CD4-positive, alpha-beta memory T cell (primary cell): ENCODE results near the gene ITGA1. TPM values are rescaled to one million over a fixed set of nuclear protein-coding genes. Genes with fewer than 3 reads are reported as not detected.
A peak's percentile ranks its signal among the peaks of the same experiment; 100 is the strongest.

Source experiments
- CTCF ChIA-PET: fragments of 350-600 bp; sonication (Branson Sonifier 250); formaldehyde crosslinking; loops from one replicate; lab custom pipeline; 2021; ENCODE audit warnings: inconsistent platforms; ENCODE audit not compliant: partially characterized antibody; lab: Charles Lee
- POLR2A ChIA-PET: fragments of 350-600 bp; sonication (Branson Sonifier 250); formaldehyde crosslinking; loops from one replicate; lab custom pipeline; 2021; ENCODE audit not compliant: partially characterized antibody; lab: Charles Lee
- DNase-seq, 5 donors: peaks; one replicate each; pipeline versions ENCODE4 v3.0.0 to v3.0.0-alpha.2; 2020 to 2022; ENCODE audit warnings: mixed read lengths in 1 of 5
- H3K27ac ChIP-seq: one replicate; pipeline ENCODE4 v1.7.0; 2013; ENCODE audit warnings: low read depth, low read length
- H3K27me3 ChIP-seq: 2 replicates; pipeline ENCODE4 v1.7.0; 2013; ENCODE audit warnings: mild to moderate bottlenecking, low read length, moderate library complexity; ENCODE audit not compliant: insufficient read depth
- H3K36me3 ChIP-seq: 2 replicates; pipeline ENCODE4 v1.7.0; 2013; ENCODE audit warnings: mild to moderate bottlenecking, low read length, moderate library complexity; ENCODE audit not compliant: insufficient read depth
- H3K4me1 ChIP-seq: 2 replicates; pipeline ENCODE4 v1.7.0; 2013; ENCODE audit warnings: mild to moderate bottlenecking, low read length, moderate library complexity; ENCODE audit not compliant: insufficient read depth
- H3K4me3 ChIP-seq, 2 donors: one replicate each; pipeline ENCODE4 v1.7.0; 2013; ENCODE audit warnings: low read length in 2 of 2, mild to moderate bottlenecking in 1 of 2
- H3K9me3 ChIP-seq, 2 donors: one replicate each; pipeline ENCODE4 v1.7.0; 2013; ENCODE audit warnings: low read length in 2 of 2, control low read depth in 1 of 2; ENCODE audit not compliant: control insufficient read depth in 1 of 2
- H3K27ac Mint-ChIP-seq, 7 donors: one replicate each; pipeline ENCODE4 v1.8.0; 2020 to 2021; ENCODE audit warnings: mixed read lengths in 7 of 7, mild to moderate bottlenecking in 6 of 7, inconsistent platforms in 3 of 7, moderate library complexity in 3 of 7
- H3K27me3 Mint-ChIP-seq, 2 donors: one replicate each; pipeline ENCODE4 v1.8.0; 2020 to 2021; ENCODE audit warnings: mixed read lengths in 2 of 2
- H3K36me3 Mint-ChIP-seq, 2 donors: one replicate each; pipeline ENCODE4 v1.8.0; 2020 to 2021; ENCODE audit warnings: mixed read lengths in 2 of 2, inconsistent platforms in 1 of 2, mild to moderate bottlenecking in 1 of 2
- H3K4me1 Mint-ChIP-seq, 4 donors: one replicate each; pipeline ENCODE4 v1.8.0; 2020 to 2021; ENCODE audit warnings: mixed read lengths in 4 of 4, mild to moderate bottlenecking in 1 of 4
- H3K4me3 Mint-ChIP-seq, 8 donors: one replicate each; pipeline ENCODE4 v1.8.0; 2020 to 2021; ENCODE audit warnings: mixed read lengths in 8 of 8, mild to moderate bottlenecking in 7 of 8, moderate library complexity in 6 of 8, inconsistent platforms in 3 of 8
- H3K9me3 Mint-ChIP-seq, 8 donors: one replicate each; pipeline ENCODE4 v1.8.0; 2020 to 2021; ENCODE audit warnings: mixed read lengths in 8 of 8, mild to moderate bottlenecking in 5 of 8, inconsistent platforms in 3 of 8, moderate library complexity in 1 of 8
- intact Hi-C: fragments of 100-400 bp; cut with micrococcal nuclease; formaldehyde crosslinking; loops from one replicate; pipeline ENCODE4 v1.15.1; 2023
- polyA plus RNA-seq, 2 donors: library from polyadenylated mRNA; unstranded; fragments of 300-500 nt; fragmentation: Illumina TruSeq; gene quantifications; one replicate each; pipeline ENCODE4 v1.2.3, GENCODE V29; 2021
- total RNA-seq, 2 experiments: library from RNA; stranded (reverse); gene quantifications; one replicate each; pipeline ENCODE4 v1.2.3, GENCODE V29; 2021

ITGA1 gene
- total and polyA plus RNA-seq, 4 experiments from 2014 or later, result 1.9 to 5.8 (median 4.8) TPM

GRCh38 chr5:52869391-52869790 lies 81.7 kb downstream of the ITGA1 start:
- Histone ChIP-seq H3K36me3 (no peaks in the 10 kb centered on the region), H3K4me3 (no peak overlapping the region), H3K9me3 (no peaks in the 10 kb centered on the region), H3K27ac (no peak overlapping the region), H3K4me1 (no peaks in the 10 kb centered on the region), H3K27me3 (no peaks in the 10 kb centered on the region)
- Mint-ChIP-seq H3K4me3 (no peak overlapping the region), H3K9me3 (no peaks in the 10 kb centered on the region), H3K27ac (no peak overlapping the region), H3K4me1 (no peaks in the 10 kb centered on the region), H3K27me3 (peaks cover 1% of the 10 kb centered on the region in 2 donors), H3K36me3 (no peaks in the 10 kb centered on the region)
- DNase-seq, result no peak
- ChIA-PET POLR2A (no interaction called here), CTCF (no interaction called here)
- intact Hi-C loops, result no loop called here

GRCh38 chr5:52870448-52870847 lies 82.7 kb downstream of the ITGA1 start:
- H3K9me3 Mint-ChIP-seq, result no peaks in the 10 kb centered on the region
- ChIA-PET POLR2A (no interaction called here), CTCF (no interaction called here)
- Histone ChIP-seq H3K9me3 (no peaks in the 10 kb centered on the region), H3K4me3 (no peak overlapping the region), H3K27ac (no peak overlapping the region), H3K27me3 (no peaks in the 10 kb centered on the region), H3K36me3 (no peaks in the 10 kb centered on the region), H3K4me1 (no peaks in the 10 kb centered on the region)
- no peaks in the 10 kb centered on the region for H3K4me1 Mint-ChIP-seq
- H3K27ac Mint-ChIP-seq, result no peak overlapping the region
- no peaks in the 10 kb centered on the region for H3K36me3 Mint-ChIP-seq
- H3K4me3 Mint-ChIP-seq, result no peak overlapping the region
- intact Hi-C loops, result no loop called here
- peaks cover 1 to 2% of the 10 kb centered on the region in 2 donors for H3K27me3 Mint-ChIP-seq
- DNase-seq, result no peak

GRCh38 chr5:52875827-52876226 lies 88.1 kb downstream of the ITGA1 start:
- Mint-ChIP-seq H3K4me1 (peaks cover 0 to 2% (median 0%) of the 10 kb centered on the region in 4 donors), H3K36me3 (no peaks in the 10 kb centered on the region), H3K9me3 (no peaks in the 10 kb centered on the region), H3K27ac (no peak overlapping the region), H3K27me3 (peaks cover 3 to 5% of the 10 kb centered on the region in 2 donors), H3K4me3 (no peak overlapping the region)
- no peaks in the 10 kb centered on the region for H3K4me1 ChIP-seq
- intact Hi-C loops, result no loop called here
- H3K27me3 ChIP-seq, result no peaks in the 10 kb centered on the region
- POLR2A ChIA-PET, result no interaction called here
- CTCF ChIA-PET, result interaction anchor here (1.4 kb wide), 1 partner anchor 40 kb away, joined by 3 read pairs; no protein-coding TSS in a partner anchor
- no peaks in the 10 kb centered on the region for H3K9me3 ChIP-seq
- H3K36me3 ChIP-seq, result no peaks in the 10 kb centered on the region
- H3K4me3 ChIP-seq, result no peak overlapping the region
- no peak for DNase-seq
- no peak overlapping the region for H3K27ac ChIP-seq

GRCh38 chr5:52876456-52876855 lies 88.7 kb downstream of the ITGA1 start:
- no peaks in the 10 kb centered on the region for H3K9me3 ChIP-seq
- ChIA-PET POLR2A (no interaction called here), CTCF (no interaction called here)
- Mint-ChIP-seq H3K4me3 (no peak overlapping the region), H3K27me3 (peaks cover 3% of the 10 kb centered on the region in 2 donors), H3K36me3 (no peaks in the 10 kb centered on the region), H3K4me1 (peaks cover 0 to 2% (median 0%) of the 10 kb centered on the region in 4 donors), H3K27ac (no peak overlapping the region), H3K9me3 (no peaks in the 10 kb centered on the region)
- no peaks in the 10 kb centered on the region for H3K27me3 ChIP-seq
- no peak overlapping the region for H3K27ac ChIP-seq
- no peak for DNase-seq
- intact Hi-C loops, result no loop called here
- no peaks in the 10 kb centered on the region for H3K4me1 ChIP-seq
- H3K4me3 ChIP-seq, result no peak overlapping the region
- no peaks in the 10 kb centered on the region for H3K36me3 ChIP-seq

- ChIA-PET POLR2A (no interaction called here), CTCF (no interaction called here)
- no peaks in the 10 kb centered on the region for H3K36me3 Mint-ChIP-seq
- Histone ChIP-seq H3K4me3 (no peak overlapping the region), H3K36me3 (no peaks in the 10 kb centered on the region), H3K9me3 (no peaks in the 10 kb centered on the region), H3K27ac (no peak overlapping the region), H3K27me3 (no peaks in the 10 kb centered on the region), H3K4me1 (no peaks in the 10 kb centered on the region)
- H3K4me3 Mint-ChIP-seq, result no peak overlapping the region
- peaks cover 0 to 2% (median 0%) of the 10 kb centered on the region in 4 donors for H3K4me1 Mint-ChIP-seq
- H3K27me3 Mint-ChIP-seq, result peaks cover 2 to 3% of the 10 kb centered on the region in 2 donors
- H3K9me3 Mint-ChIP-seq, result no peaks in the 10 kb centered on the region
- intact Hi-C loops, result no loop called here
- DNase-seq, result no peak
- H3K27ac Mint-ChIP-seq, result no peak overlapping the region
Observed at GRCh38 chr5:52878656-52879055, 90.9 kb downstream of the ITGA1 start.

GRCh38 chr5:52880541-52880940 lies 92.8 kb downstream of the ITGA1 start:
- peaks cover 1 to 2% of the 10 kb centered on the region in 2 donors for H3K27me3 Mint-ChIP-seq
- no peaks in the 10 kb centered on the region for H3K36me3 Mint-ChIP-seq
- Histone ChIP-seq H3K36me3 (no peaks in the 10 kb centered on the region), H3K27me3 (no peaks in the 10 kb centered on the region), H3K9me3 (no peaks in the 10 kb centered on the region), H3K4me1 (no peaks in the 10 kb centered on the region), H3K4me3 (no peak overlapping the region), H3K27ac (no peak overlapping the region)
- no peak for DNase-seq
- peak overlapping the region in 1 of 7 donors; percentile 0 for H3K27ac Mint-ChIP-seq
- H3K9me3 Mint-ChIP-seq, result no peaks in the 10 kb centered on the region
- peaks cover 0 to 2% (median 0%) of the 10 kb centered on the region in 4 donors for H3K4me1 Mint-ChIP-seq
- ChIA-PET CTCF (no interaction called here), POLR2A (no interaction called here)
- intact Hi-C loops, result no loop called here
- H3K4me3 Mint-ChIP-seq, result no peak overlapping the region

GRCh38 chr5:52881468-52881867 lies 93.8 kb downstream of the ITGA1 start:
- H3K27ac Mint-ChIP-seq, result no peak overlapping the region
- Histone ChIP-seq H3K9me3 (no peaks in the 10 kb centered on the region), H3K4me3 (no peak overlapping the region), H3K27ac (no peak overlapping the region), H3K4me1 (no peaks in the 10 kb centered on the region), H3K36me3 (no peaks in the 10 kb centered on the region), H3K27me3 (no peaks in the 10 kb centered on the region)
- CTCF ChIA-PET, result no interaction called here
- H3K27me3 Mint-ChIP-seq, result peaks cover 0 to 2% of the 10 kb centered on the region in 2 donors
- H3K9me3 Mint-ChIP-seq, result no peaks in the 10 kb centered on the region
- no peak overlapping the region for H3K4me3 Mint-ChIP-seq
- POLR2A ChIA-PET, result no interaction called here
- DNase-seq, result no peak
- H3K36me3 Mint-ChIP-seq, result no peaks in the 10 kb centered on the region
- peaks cover 0 to 2% (median 0%) of the 10 kb centered on the region in 4 donors for H3K4me1 Mint-ChIP-seq
- intact Hi-C loops, result no loop called here

GRCh38 chr5:52883110-52883509 lies 95.4 kb downstream of the ITGA1 start:
- no peak overlapping the region for H3K4me3 Mint-ChIP-seq
- H3K9me3 ChIP-seq, result no peaks in the 10 kb centered on the region
- H3K27me3 Mint-ChIP-seq, result peaks cover 0 to 2% of the 10 kb centered on the region in 2 donors
- H3K36me3 ChIP-seq, result no peaks in the 10 kb centered on the region
- ChIA-PET CTCF (no interaction called here), POLR2A (no interaction called here)
- intact Hi-C loops, result no loop called here
- H3K36me3 Mint-ChIP-seq, result peaks cover 1 to 6% of the 10 kb centered on the region in 2 donors
- H3K4me3 ChIP-seq, result no peak overlapping the region
- DNase-seq, result no peak
- no peak overlapping the region for H3K27ac ChIP-seq
- H3K4me1 ChIP-seq, result no peaks in the 10 kb centered on the region
- no peaks in the 10 kb centered on the region for H3K4me1 Mint-ChIP-seq
- no peak overlapping the region for H3K27ac Mint-ChIP-seq
- no peaks in the 10 kb centered on the region for H3K9me3 Mint-ChIP-seq
- H3K27me3 ChIP-seq, result no peaks in the 10 kb centered on the region
